NCI-H2171 (cell line): ENCODE measurements around the gene ETFDH.
"Not testable (repeated sequence)": the region's sequence is repeated elsewhere in the genome, so short reads cannot be mapped to it uniquely, and the experiment has no call there.

ENCODE experiments used
- DNase-seq: peaks from one replicate; lab custom pipeline; 2025; lab: John Stamatoyannopoulos, UW

The ETFDH gene

DNA sequence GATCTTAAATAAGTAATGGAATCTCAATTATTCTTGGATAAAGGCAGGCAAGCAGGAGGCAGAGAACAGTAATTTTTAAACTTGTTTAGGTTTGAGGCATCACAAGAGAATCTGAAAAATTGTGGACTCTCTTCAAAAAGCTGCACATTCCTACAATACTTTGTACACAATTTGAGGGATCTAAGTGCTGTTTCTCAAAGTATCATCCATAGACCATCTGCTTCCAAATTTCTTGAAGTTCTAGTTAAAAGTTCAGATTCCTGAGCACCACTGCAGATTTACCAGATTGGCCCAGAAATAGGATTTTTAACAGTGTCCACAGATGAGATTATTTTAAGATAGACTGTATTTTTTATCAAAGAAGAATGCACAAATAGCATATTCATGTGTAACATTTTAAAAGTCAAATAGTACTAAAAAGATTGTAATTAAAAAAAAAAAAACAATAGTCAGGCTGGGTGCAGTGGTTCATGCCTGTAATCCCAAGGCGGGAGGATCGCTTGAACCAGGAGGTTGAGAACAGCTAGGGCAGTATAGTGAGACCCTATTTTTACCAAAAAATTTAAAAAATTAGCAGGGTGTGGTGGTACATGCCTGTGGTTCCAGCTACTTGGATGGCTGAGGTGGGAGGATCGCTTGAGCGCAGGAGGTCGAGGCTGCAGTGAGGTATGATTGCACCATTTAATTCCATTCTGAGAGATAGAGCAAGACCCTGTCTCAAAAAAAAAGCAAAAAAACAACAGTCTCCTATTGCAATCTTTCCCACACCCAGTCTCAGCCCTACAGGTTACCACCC is 82.5 kb downstream of the ETFDH start:
- no peak for DNase-seq

DNA sequence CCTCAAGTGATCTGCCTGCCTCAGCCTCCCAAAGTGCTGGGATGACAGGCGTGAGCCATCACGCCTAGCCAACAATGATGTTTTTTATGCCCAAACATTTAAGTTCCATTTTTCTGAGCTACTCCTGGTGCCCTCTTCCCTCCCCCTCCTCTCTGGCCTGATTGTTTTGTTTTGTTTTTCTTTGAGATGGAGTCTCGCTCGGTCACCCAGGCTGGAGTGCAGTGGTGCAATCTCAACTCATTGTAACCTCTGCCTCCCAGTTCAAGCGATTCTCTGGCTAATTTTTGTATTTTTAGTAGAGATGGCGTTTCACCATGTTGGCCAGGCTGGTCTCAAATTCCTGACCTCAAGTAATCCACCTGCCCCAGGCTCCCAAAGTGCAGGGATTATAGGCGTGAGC is 83.7 kb downstream of the ETFDH start:
- not testable (repeated sequence) for DNase-seq

DNA sequence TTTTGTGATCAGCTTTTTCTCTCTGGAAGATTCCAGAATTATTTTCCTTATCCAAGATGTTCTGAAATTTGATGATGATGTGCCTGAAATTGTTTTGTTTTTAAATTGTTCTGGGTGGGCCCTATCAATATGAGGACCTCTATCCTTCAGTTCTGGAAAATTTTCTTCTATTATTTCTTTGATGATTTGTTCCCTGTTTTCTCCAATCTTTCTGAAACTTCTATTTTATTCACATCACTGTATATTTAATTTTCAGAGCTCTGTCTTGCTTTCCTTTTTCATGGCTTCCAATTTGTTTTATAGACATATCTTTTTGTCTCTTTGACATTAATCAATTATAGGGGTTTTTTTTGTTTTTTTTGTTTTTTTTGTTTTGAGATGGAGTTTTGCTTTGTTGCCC is 84.5 kb downstream of the ETFDH start:
- no peak for DNase-seq

DNA sequence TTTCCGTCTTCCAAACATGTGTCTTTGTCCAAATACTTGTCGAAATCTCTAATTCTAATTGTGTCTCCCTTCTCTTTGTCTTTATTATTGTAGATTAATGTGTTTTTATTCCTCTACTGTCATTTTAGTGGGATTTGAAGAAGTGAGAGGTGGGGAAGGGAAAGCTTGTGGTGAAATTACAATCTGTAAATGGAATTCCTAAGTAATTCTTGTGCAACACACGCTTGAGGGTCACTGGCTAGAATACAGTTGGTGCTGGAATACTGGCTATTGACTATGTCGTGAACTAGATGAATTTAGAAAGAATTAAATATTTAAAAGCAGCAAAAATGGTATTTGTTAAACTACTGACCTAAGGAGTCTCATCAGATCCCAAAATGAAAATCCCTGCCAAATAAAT is 86.0 kb downstream of the ETFDH start:
- no peak for DNase-seq

DNA sequence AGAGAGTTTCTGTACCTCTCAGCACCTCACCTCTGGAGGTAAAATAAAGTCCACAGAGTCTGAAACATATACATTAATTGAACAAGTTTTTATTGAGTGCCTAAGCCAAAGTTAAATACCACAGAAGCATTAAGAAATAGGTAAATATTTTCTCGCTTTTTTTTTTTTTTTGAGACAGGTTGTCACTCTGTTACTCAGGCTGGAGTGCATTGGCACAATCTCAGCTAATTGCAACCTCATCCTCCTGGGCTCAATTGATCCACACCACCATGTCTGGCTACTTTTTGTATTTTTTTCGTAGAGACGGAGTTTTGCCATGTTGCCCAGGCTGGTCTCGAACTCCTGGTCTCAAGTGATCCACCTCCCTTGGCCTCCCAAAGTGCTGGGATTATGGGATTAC is 86.6 kb downstream of the ETFDH start:
- DNase-seq = no peak
